Adipocyte (in vitro differentiated cells): ENCODE results near the gene MT1B.

Experiments
- DNase-seq: peaks from one replicate; pipeline ENCODE4 v3.0.0-alpha.2; 2015; ENCODE audit warnings: low read depth
- H3K27me3 ChIP-seq: replicated peaks from 2 replicates; pipeline ENCODE4 v1.7.0; 2013; ENCODE audit warnings: mild to moderate bottlenecking, low read length, moderate library complexity; ENCODE audit not compliant: control insufficient read depth, insufficient read depth
- H3K36me3 ChIP-seq: 2 replicates; pipeline ENCODE4 v1.7.0; 2013; ENCODE audit warnings: low read length, mild to moderate bottlenecking, moderate library complexity; ENCODE audit not compliant: control insufficient read depth, insufficient read depth, severe bottlenecking
- H3K4me1 ChIP-seq: 2 replicates; pipeline ENCODE4 v1.7.0; 2013; ENCODE audit warnings: mild to moderate bottlenecking, low read length, moderate library complexity; ENCODE audit not compliant: control insufficient read depth, insufficient read depth
- H3K4me3 ChIP-seq: 2 replicates; pipeline ENCODE4 v1.7.0; 2013; ENCODE audit warnings: mild to moderate bottlenecking, low read length, moderate library complexity
- H3K9ac ChIP-seq: 2 replicates; pipeline ENCODE4 v1.7.0; 2013; ENCODE audit warnings: mild to moderate bottlenecking, low read length, moderate library complexity
- H3K9me3 ChIP-seq: 2 replicates; pipeline ENCODE4 v1.7.0; 2013; ENCODE audit warnings: mild to moderate bottlenecking, low read length, moderate library complexity; ENCODE audit not compliant: control insufficient read depth

The MT1B gene

DNA sequence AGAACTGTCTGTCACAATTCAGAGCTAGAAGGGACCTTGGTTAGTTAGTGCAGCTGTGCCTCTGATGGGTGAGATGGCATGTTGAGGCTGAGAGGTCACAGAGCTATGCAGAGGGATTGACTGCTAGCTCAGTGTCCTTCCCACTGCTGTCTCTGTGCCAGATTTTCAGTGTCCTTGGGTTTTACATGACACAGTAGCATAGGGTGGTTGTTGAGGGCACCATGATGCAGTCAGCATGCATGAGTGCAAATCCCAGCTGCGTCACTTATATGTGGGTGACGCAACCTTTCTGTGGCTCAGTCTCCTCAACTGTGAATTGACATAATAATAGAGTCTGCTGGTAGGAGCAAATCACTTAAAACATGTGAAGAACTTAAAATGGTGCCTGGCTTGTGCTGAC lies 10.5 kb upstream of the MT1B start:
- Histone ChIP-seq H3K36me3 (no peaks in the 10 kb centered on the region), H3K4me1 (peaks cover 20% of the 10 kb centered on the region), H3K9me3 (no peaks in the 10 kb centered on the region), H3K4me3 (no peak overlapping the region), H3K27me3 (peaks cover 16% of the 10 kb centered on the region), H3K9ac (no peak overlapping the region)
- no peak for DNase-seq

DNA sequence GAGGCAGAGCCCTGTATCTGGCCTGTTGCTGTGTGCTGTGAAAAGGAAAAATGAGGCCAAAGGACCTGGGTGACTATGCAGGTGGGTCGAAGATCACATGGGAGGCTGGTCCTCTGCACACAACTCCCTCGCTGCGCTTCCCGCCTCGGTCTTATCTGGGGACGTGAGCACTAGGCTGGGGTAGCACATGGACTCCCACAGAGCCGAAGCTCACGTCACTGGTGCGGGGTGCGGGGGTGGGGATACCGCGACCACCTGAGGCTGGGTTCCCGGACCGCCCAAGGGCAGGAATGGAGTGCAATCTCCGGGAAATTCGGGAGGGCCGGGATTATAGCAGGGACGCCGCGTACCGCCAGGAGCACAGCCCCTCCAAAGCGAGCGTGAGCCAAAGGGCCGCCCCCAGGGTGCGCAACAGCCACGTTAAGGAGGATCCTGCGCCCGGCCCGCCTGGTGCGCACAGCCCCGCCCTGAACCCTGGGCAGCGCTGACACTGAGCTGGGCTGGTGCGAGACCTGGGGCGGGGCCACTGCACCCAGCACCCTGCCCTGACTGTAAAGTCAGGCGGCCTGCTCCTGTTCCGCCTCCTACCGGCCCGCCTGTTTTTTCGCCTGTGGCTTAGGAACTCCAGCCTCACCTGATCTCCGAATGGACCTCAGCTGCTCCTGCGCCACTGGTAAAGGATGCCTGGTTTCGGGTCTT lies 8.5 kb upstream of the MT1B start:
- H3K9me3 ChIP-seq: no peaks in the 10 kb centered on the region
- peak overlapping the region; percentile 71 for H3K4me3 ChIP-seq
- peaks cover 34% of the 10 kb centered on the region for H3K27me3 ChIP-seq
- H3K36me3 ChIP-seq: no peaks in the 10 kb centered on the region
- DNase-seq: peak; percentile 45
- H3K4me1 ChIP-seq: peaks cover 17% of the 10 kb centered on the region
- no peak overlapping the region for H3K9ac ChIP-seq

DNA sequence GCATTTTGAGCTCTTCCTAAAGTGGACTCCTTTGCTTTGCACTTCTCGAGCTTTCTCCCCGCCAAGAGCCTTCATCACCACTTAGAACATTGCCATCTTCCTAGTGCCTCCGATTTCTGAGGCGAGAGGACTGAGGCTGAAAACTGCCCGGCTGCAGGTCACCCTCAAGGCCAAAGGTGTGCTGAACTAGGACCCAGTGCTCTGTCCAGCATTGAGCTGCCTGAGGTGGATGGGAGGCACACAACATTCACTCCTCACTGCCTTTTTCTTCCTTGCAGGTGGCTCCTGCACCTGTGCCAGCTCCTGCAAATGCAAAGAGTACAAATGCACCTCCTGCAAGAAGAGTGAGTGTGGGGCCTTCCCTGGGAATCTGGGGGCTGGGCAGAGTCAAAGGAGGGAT lies 7.9 kb upstream of the MT1B start:
- DNase-seq: no peak
- no peaks in the 10 kb centered on the region for H3K9me3 ChIP-seq
- H3K4me3 ChIP-seq: peak overlapping the region; percentile 71
- peaks cover 40% of the 10 kb centered on the region for H3K27me3 ChIP-seq
- no peaks in the 10 kb centered on the region for H3K36me3 ChIP-seq
- H3K4me1 ChIP-seq: peaks cover 14% of the 10 kb centered on the region
- H3K9ac ChIP-seq: no peak overlapping the region

DNA sequence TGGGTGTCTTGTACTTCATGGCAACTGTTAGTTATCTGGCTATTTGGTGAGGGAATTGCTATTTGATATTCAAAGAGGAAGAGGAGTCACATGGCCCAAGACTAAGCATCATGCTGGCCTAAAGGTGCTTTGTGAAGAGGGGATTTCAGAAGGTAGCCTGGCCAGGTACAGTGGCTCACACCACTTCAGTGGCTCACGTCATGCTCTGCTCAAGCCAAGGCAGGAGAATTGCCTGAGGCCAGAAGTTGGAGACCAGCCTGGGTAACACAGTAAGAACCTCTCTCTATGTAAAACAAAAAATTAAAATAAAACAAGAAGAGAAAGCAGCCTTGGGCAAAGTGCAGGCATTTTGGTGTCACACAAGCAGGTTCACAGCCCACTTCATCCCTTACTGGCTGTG lies 6.4 kb upstream of the MT1B start:
- Histone ChIP-seq H3K36me3 (no peaks in the 10 kb centered on the region), H3K4me1 (peaks cover 14% of the 10 kb centered on the region), H3K4me3 (no peak overlapping the region), H3K9me3 (no peaks in the 10 kb centered on the region), H3K9ac (no peak overlapping the region), H3K27me3 (peaks cover 45% of the 10 kb centered on the region)
- no peak for DNase-seq

DNA sequence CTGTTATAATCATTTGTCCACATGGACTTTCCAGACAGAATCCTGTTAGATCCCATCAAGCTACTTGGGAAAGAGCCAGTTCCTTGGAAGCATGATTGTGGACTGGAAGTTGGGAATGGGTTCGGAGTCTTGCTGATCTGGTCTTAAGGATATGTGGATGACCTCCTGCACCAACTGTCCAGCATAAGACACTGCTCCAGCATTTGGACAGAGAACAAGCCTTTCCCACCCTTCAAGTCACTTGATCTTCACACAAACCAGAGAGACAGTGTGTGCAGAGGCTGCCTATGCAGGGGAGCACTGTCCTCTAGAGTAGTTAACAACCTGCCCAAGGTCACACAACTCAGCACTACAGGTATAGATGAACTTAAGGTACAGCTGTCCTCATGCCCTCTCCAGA lies 5.8 kb upstream of the MT1B start:
- Histone ChIP-seq H3K9ac (no peak overlapping the region), H3K4me1 (peaks cover 14% of the 10 kb centered on the region), H3K36me3 (no peaks in the 10 kb centered on the region), H3K27me3 (peaks cover 45% of the 10 kb centered on the region), H3K4me3 (no peak overlapping the region), H3K9me3 (no peaks in the 10 kb centered on the region)
- no peak for DNase-seq

DNA sequence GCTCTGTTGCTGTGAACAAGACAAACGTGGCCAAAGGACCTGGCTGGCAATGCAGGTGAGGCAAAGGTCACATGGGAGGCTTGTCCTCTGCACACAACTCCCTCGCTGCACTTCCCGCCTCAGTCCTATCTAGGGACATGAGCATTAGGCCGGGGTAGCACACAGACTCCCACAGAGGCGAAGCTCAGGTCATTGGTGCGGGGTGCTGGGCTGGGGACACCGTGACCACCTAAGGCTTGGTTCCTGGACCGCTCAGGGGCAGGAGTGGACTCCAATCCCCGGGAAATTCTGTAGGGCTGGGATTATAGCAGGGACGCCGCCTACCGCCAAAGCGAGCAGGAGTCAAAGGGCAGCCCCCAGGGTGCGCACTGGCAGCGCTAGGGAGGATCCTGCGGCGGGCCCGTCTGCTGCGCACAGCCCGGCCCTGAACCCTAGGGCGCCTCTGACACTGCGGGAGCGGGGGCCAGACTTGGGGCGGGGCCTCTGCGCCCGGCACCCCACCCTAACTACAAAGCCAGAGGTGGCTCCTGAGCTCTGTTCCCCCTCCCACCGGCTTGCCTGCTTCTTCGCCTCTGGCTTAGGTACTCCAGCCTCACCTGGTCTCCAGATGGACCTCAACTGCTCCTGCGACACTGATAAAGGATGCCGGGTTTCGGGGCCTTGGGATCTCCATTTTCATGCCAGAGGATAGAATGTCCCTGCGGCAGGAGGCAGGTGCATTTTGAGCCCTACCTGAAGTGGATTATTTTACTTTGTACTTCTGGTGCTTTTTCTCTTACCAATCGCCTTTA lies 3.9 kb upstream of the MT1B start:
- Histone ChIP-seq H3K9me3 (no peaks in the 10 kb centered on the region), H3K9ac (no peak overlapping the region), H3K36me3 (no peaks in the 10 kb centered on the region), H3K4me3 (no peak overlapping the region), H3K27me3 (peaks cover 45% of the 10 kb centered on the region), H3K4me1 (peaks cover 21% of the 10 kb centered on the region)
- no peak for DNase-seq

DNA sequence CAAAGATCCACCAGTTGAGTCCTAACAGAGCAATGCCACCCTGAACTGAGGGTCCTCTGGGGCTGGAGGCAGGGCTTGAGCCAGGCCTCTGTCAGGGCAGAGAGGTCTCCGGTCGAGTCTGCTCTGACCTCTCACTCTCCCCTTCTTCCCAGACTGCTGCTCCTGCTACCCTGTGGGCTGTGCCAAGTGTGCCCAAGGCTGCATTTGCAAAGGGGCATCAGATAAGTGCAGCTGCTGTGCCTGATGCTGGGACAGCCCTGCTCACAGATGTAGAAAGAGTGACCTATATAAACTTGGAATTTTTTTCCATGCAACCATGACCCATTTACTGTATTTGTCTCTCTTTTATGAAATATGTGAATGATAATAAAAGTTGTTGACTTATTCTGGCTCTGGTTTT lies 2.4 kb upstream of the MT1B start:
- no peaks in the 10 kb centered on the region for H3K9me3 ChIP-seq
- no peak overlapping the region for H3K4me3 ChIP-seq
- peaks cover 39% of the 10 kb centered on the region for H3K27me3 ChIP-seq
- H3K4me1 ChIP-seq: peaks cover 16% of the 10 kb centered on the region
- H3K9ac ChIP-seq: no peak overlapping the region
- H3K36me3 ChIP-seq: no peaks in the 10 kb centered on the region
- no peak for DNase-seq

DNA sequence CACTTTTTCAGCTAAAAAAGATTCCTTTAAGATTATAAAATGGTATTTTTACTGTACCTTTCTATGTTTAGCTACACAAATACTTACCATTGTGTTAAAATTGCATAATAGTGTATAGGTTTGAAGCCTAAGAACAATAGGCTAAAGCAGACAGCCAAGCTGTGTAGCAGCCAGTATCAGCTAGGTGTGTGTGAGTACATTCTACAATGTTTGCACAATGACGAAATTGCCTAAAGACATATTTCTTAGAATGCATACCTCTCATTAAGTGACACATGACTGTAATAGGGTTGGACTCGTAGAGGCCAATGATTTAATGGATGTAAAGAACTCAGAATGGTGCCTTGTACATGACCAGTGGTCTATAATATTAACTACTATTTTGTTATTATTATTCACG lies 1.9 kb upstream of the MT1B start:
- H3K9me3 ChIP-seq: no peaks in the 10 kb centered on the region
- H3K9ac ChIP-seq: no peak overlapping the region
- peaks cover 36% of the 10 kb centered on the region for H3K27me3 ChIP-seq
- no peaks in the 10 kb centered on the region for H3K36me3 ChIP-seq
- peaks cover 16% of the 10 kb centered on the region for H3K4me1 ChIP-seq
- H3K4me3 ChIP-seq: no peak overlapping the region
- no peak for DNase-seq

DNA sequence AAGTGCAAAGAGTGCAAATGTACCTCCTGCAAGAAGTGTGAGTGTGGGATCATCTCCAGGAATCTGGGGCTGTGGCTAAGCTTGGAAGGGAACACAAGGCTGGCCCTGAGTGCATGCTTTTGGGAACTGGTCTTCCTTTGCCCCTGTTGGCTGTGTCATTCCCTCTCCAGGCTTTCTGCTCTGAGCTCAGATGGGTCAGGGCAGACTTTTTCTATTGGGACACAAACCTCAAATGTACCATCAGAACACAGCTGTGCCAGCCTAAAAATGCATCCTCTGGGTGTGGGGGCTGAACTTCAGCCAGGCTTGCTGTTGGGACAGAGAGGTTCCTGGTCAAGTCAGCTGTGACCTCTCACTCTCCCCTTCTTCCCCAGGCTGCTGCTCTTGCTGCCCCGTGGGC lies 914 bp downstream of the MT1B start:
- no peak for DNase-seq
- Histone ChIP-seq H3K4me1 (peaks cover 18% of the 10 kb centered on the region), H3K4me3 (no peak overlapping the region), H3K36me3 (no peaks in the 10 kb centered on the region), H3K27me3 (peaks cover 16% of the 10 kb centered on the region), H3K9ac (no peak overlapping the region), H3K9me3 (no peaks in the 10 kb centered on the region)

DNA sequence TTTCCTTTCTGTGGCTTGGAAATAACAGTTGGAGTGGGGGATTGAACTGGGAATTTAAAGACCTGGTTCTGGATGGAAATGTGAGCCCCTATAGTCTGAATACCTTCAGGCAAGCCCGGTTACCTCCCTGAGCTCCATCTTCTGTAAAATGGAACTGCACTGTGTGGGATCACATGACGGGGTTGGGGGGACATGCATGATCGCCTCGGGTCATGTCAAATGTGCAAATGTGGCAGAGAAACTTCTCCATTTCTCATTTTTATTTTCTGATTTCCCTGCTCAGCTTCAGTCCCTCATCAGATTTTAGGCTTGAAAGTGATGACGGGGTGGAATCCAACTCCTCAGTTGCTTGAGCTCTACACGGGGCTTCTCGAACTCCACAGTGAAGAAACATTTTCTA lies 1.5 kb downstream of the MT1B start:
- DNase-seq: no peak
- Histone ChIP-seq H3K4me3 (no peak overlapping the region), H3K9ac (no peak overlapping the region), H3K4me1 (peaks cover 23% of the 10 kb centered on the region), H3K36me3 (no peaks in the 10 kb centered on the region), H3K9me3 (no peaks in the 10 kb centered on the region), H3K27me3 (peaks cover 15% of the 10 kb centered on the region)

DNA sequence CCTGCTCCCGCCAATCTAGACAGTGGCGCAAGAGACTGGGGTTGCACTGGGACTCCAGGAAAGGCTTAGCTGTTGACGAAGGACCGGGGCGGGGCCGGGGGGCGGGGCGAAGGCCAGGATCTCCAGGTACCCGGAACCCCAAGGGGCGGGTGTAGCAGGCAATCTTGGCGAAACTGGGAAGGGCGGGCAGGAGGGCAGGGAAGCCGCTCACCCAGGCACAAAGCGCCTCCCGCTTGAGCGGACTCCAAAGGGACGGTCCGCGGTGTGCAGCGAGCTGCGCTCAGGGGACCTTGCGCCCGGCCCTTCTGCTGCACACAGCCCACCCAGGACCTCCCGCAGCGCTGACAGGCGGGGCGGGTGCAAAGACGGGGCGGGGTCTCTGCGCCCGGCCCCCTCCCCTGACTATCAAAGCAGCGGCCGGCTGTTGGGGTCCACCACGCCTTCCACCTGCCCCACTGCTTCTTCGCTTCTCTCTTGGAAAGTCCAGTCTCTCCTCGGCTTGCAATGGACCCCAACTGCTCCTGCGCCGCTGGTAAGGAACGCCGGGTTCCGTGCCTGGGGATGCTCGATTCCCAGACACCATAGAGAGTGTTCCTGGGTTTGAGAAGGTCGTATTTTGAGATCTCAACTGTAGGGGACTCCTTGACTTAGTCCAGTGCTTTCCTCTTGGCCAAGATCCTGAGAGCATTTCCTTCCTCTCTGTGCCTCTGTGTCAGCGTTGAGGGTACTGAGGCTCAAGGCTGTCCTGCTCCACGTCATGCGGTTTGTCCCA lies 6.1 kb downstream of the MT1B start, which contains the start of gene MT1F:
MT1F (plus strand) TSS at position 405 of the 772 bp plus-strand sequence; CDS start at position 505, 100 bp downstream.
- Histone ChIP-seq H3K27me3 (peaks cover 38% of the 10 kb centered on the region), H3K4me1 (peaks cover 16% of the 10 kb centered on the region), H3K9ac (peak within 1 kb of the TSS; percentile 17), H3K36me3 (no peaks in the 10 kb centered on the region), H3K4me3 (peak within 1 kb of the TSS; percentile 70), H3K9me3 (no peaks in the 10 kb centered on the region)
- DNase-seq: peak; percentile 32
